ENCODE results near the gene CCL26. TPM values are rescaled to one million over a fixed set of nuclear protein-coding genes. Genes with fewer than 3 reads are reported as not detected.

The CCL26 gene
- total and polyA plus RNA-seq, 9 of the 15 experiments (the other 6 are each of a cell fraction or from before 2014, with no cell fraction given) = 2.3 to 26.8 (median 8.4) TPM

GRCh38 chr7:75732764-75733630 is 39.0 kb downstream of the CCL26 start:
- ChIA-PET POLR2A (interaction anchor here (0.9 kb wide), 1 partner anchor 53 kb away, joined by 3 read pairs; no protein-coding TSS in a partner anchor), CTCF (ENCODE audit: low intra/inter-chr PET ratio) (no interaction called here)
- in situ Hi-C loops (cut with MboI) = no loop called here
- no peaks in the 10 kb centered on the region for H3K9me3 ChIP-seq (replicated peaks; ENCODE audit: control insufficient read depth, insufficient read depth, low read depth, low read length)
- H3K9me1 ChIP-seq (ENCODE audit: control insufficient read depth, insufficient read depth, low read length) = no peaks in the 10 kb centered on the region
- FAIRE-seq = peak; percentile 58
- DNase-seq (ENCODE audit: extremely low read depth in 1 of 4, low spot score in 3 of 4) = peak; percentile 51 to 58 (median 56)
- WGBS (ENCODE audit: insufficient coverage, low coverage, missing lambda C conversion rate) = 8% methylated on average over 15 of the region's 15 CpGs
- H4K20me1 ChIP-seq (replicated peaks; ENCODE audit: control insufficient read depth, insufficient read depth, low read length) = no peaks in the 10 kb centered on the region
- no peaks in the 10 kb centered on the region for H3K27me3 ChIP-seq (ENCODE audit: control insufficient read depth in 2 of 2, insufficient read depth in 2 of 2, low read length in 2 of 2)
- ATAC-seq = peak; percentile 27
- H2AFZ ChIP-seq (ENCODE audit: low read depth, low read length) = peak overlapping the region; percentile 73
- peaks cover 5% of the 10 kb centered on the region; the same call in 2 of the 3 replicates for H3K36me3 ChIP-seq (ENCODE audit: control insufficient read depth, insufficient read depth, low read length)
- peak overlapping the region; percentile 41 to 82; a peak in 3 of 4 replicates for H3K9ac ChIP-seq (ENCODE audit: insufficient read depth in 1 of 2, low read depth in 2 of 2, low read length in 2 of 2)
- H3K4me1 ChIP-seq (replicated peaks in 1 of 2; ENCODE audit: control insufficient read depth in 2 of 2, insufficient read depth in 2 of 2, low read length in 2 of 2) = peaks cover 37 to 42% of the 10 kb centered on the region in 2 experiments
- peaks cover 30% of the 10 kb centered on the region for H3K79me2 ChIP-seq (ENCODE audit: control insufficient read depth, insufficient read depth, low read length)
- H3K4me2 ChIP-seq (ENCODE audit: insufficient read depth, low read length) = peak overlapping the region; percentile 56
- BruUV-seq (replicated peaks) = no TSS peak
- intact Hi-C loops (cut with micrococcal nuclease) = no loop called here
- H3K27ac ChIP-seq (ENCODE audit: extremely low read depth, low read depth, low read length) = peak overlapping the region; percentile 66
- H3K4me3 ChIP-seq = no peak overlapping the region
- TF ChIP-seq DPF2 (IDR thresholded peaks at IDR 0.05) (peak; percentile 55; the same call in 1 of the 2 replicates), POLR2H (tag; IDR thresholded peaks at IDR 0.05; ENCODE audit: low read depth) (no peak), LEF1 (IDR thresholded peaks at IDR 0.05) (no peak), ZBTB1 (CRISPR knock-in tag; IDR thresholded peaks at IDR 0.05; ENCODE audit: borderline replicate concordance, low read depth) (no peak), MEIS2 (IDR thresholded peaks at IDR 0.05; ENCODE audit: partially characterized antibody) (peak; percentile 54), ZC3H4 (CRISPR knock-in tag; IDR thresholded peaks at IDR 0.05; ENCODE audit: borderline replicate concordance) (no peak), ZNF212 (CRISPR knock-in tag; IDR thresholded peaks at IDR 0.05) (no peak), RNF219 (CRISPR knock-in tag; IDR thresholded peaks at IDR 0.05) (no peak), ZNF395 (CRISPR knock-in tag; IDR thresholded peaks at IDR 0.05) (0 out of 2 replicates have a peak, but pooled peaks have one; percentile 60), BRF2 (IDR thresholded peaks at IDR 0.05; ENCODE audit: borderline replicate concordance, insufficient read depth, insufficient read length) (no peak), WHSC1 (IDR thresholded peaks at IDR 0.05; ENCODE audit: low read length) (no peak), ZMIZ1 (IDR thresholded peaks at IDR 0.05; ENCODE audit: low read depth in 2 of 2, low read length in 2 of 2) (no peak)
